Kidney (tissue), 14 donors: Measurements from ENCODE around the gene RAP2C. TPM values are rescaled to one million over a fixed set of nuclear protein-coding genes. Genes with fewer than 3 reads are reported as not detected.
"Not testable (repeated sequence)": the region's sequence is repeated elsewhere in the genome, so short reads cannot be mapped to it uniquely, and the experiment has no call there.

Experiments used
- DNase-seq, 5 donors: peaks; one replicate each; pipeline ENCODE4 v3.0.0-alpha.2; 2013 to 2020
- FAIRE-seq: peaks from 2 replicates; lab custom pipeline; 2012; peaks lifted over from hg19 to GRCh38; lab: Jason Lieb, UNC
- H3K27ac ChIP-seq, 2 donors: one replicate each; pipeline ENCODE4 v1.7.0; 2013; ENCODE audit warnings: low read depth in 2 of 2, low read length in 2 of 2, inconsistent platforms in 1 of 2
- H3K27me3 ChIP-seq: one replicate; pipeline ENCODE4 v1.7.1; 2013; ENCODE audit warnings: low read length, inconsistent platforms; ENCODE audit not compliant: control insufficient read depth, insufficient read depth
- H3K36me3 ChIP-seq, 3 donors: one replicate each; pipeline versions ENCODE4 v1.7.0 to v1.7.1; 2013; ENCODE audit warnings: low read length in 3 of 3, control low read depth in 1 of 3, inconsistent platforms in 1 of 3; ENCODE audit not compliant: insufficient read depth in 3 of 3, control insufficient read depth in 2 of 3
- H3K4me1 ChIP-seq, 3 donors: one replicate each; pipeline versions ENCODE4 v1.7.0 to v1.7.1; 2013; ENCODE audit warnings: low read length in 3 of 3, inconsistent platforms in 1 of 3, low read depth in 1 of 3; ENCODE audit not compliant: control insufficient read depth in 2 of 3, insufficient read depth in 2 of 3
- H3K4me3 ChIP-seq, 3 donors: one replicate each; pipeline versions ENCODE4 v1.7.0 to v1.8.1; 2013; ENCODE audit warnings: low read length in 3 of 3, control low read depth in 1 of 3, inconsistent platforms in 1 of 3
- H3K9ac ChIP-seq, 3 donors: one replicate each; pipeline versions ENCODE4 v1.7.0 to v1.7.1; 2013; ENCODE audit warnings: low read length in 3 of 3, control low read depth in 1 of 3, inconsistent platforms in 1 of 3
- H3K9me3 ChIP-seq, 3 donors: one replicate each; pipeline versions ENCODE4 v1.7.0 to v1.7.1; 2013; ENCODE audit warnings: low read length in 3 of 3, control low read depth in 1 of 3, inconsistent platforms in 1 of 3; ENCODE audit not compliant: control insufficient read depth in 2 of 3, insufficient read depth in 1 of 3
- CTCF ChIP-seq: IDR thresholded peaks from 3 replicates; pipeline ENCODE4 v1.5.1; 2012; ENCODE audit warnings: mild to moderate bottlenecking, moderate library complexity, borderline replicate concordance; ENCODE audit not compliant: insufficient read depth; ENCODE audit errors: extremely low read depth
- intact Hi-C: fragments of 100-400 bp; cut with DNase I; formaldehyde crosslinking; loops from one replicate; pipeline ENCODE4 v1.11.1; 2022
- polyA plus RNA-seq: library from polyadenylated mRNA; stranded (reverse); fragments of 350-450 nt; fragmentation: Illumina TruSeq; extraction: RNeasy Lipid Tissue Mini Kit (QIAGEN cat#74804); gene quantifications from one replicate; pipeline ENCODE4 v1.2.3, GENCODE V29; 2014; ENCODE audit warnings: low read depth, low replicate concordance; ENCODE audit not compliant: insufficient read depth
- total RNA-seq: library from RNA; stranded (reverse); fragmentation: NEBNext Ultra II Directional; extraction: Animal tissue kit (Norgen Biotek cat#: 25700); gene quantifications from one replicate; pipeline ENCODE4 v1.2.1, GENCODE V29; 2021
- donor health status: control.
- donor health status: control.
- donor health status: control.
- donor health status: control.
- donor health status: control.
- donor health status: DM: yes; HTN: yes; CAD: no.
- donor health status: Normal renal cell carcinoma (clear cell type).

Gene RAP2C
- total and polyA plus RNA-seq, 2 donors from 2014 or later: 14.2 to 22.8 TPM

DNA sequence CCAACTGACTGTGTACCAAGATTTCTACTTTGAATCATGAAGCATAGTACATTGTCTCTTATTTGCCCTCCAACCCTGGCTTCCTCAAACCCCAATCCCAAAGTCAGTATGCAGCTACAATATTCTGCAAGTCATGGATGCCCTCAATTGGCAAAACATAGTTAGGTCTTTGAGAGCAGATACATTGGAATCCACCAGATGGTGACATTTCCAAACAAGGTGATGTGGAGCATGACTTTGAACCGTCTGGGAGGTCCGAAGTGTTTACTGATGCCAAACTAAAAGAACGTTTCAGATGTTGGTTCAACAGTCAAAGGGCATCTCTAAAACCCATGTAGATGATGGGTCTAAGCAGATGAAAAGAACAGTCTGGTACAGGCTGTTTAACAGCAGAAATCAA, 47.8 kb downstream of the RAP2C start:
- FAIRE-seq (no peak), DNase-seq (peak in 1 of 5 donors; percentile 6)
- H3K36me3 ChIP-seq: no peaks in the 10 kb centered on the region
- H3K4me1 ChIP-seq: no peaks in the 10 kb centered on the region
- peaks cover 7% of the 10 kb centered on the region for H3K27me3 ChIP-seq
- no peaks in the 10 kb centered on the region for H3K9me3 ChIP-seq
- peak; percentile 7 for TF ChIP-seq CTCF
- H3K9ac ChIP-seq: no peak overlapping the region
- H3K27ac ChIP-seq: no peak overlapping the region
- intact Hi-C loops: no loop called here
- no peak overlapping the region for H3K4me3 ChIP-seq

DNA sequence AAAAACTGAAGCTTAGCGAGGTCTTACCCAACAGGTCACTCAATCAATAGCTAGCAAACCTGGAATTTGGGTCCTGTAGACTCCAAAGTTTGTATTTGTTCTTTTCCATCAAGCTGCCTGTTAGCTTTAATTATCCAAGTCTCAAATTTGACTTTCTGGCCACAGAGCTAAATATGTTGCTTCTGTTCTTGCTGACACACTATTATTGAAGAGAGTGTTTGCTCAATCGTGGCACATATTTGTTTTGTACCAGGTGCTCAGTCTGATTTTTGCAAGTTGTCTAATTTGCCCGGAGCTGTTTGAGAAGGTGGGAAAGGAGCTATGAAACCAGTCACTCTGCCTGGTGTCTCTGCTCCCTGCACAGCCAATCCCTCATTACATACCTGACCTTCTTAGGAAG, 49.7 kb downstream of the RAP2C start:
- Histone ChIP-seq H3K4me3 (no peak overlapping the region), H3K36me3 (no peaks in the 10 kb centered on the region), H3K27me3 (peaks cover 4% of the 10 kb centered on the region), H3K27ac (no peak overlapping the region), H3K9me3 (no peaks in the 10 kb centered on the region), H3K9ac (no peak overlapping the region), H3K4me1 (no peaks in the 10 kb centered on the region)
- intact Hi-C loops: no loop called here
- no peak for TF ChIP-seq CTCF
- no peak for DNase-seq
- FAIRE-seq: no peak

DNA sequence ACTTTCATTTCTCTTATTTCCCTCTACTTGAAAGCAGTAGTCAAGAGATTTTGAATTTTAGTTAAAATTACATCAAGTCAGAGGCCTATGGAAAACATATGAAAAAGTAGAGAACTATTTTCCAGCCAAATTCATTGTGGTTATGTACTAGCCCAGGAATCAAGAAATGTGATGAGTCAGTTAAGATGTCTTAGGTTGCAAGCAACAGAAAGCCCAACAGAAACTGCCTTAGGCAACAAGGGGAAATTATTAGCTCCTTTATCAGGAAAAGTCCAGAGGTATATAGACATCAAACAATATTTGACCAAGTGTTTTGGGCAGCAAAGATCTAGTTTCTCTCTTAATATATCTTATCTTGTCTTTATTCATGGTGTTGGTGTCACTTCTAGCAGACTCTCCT, 53.6 kb downstream of the RAP2C start:
- H3K27me3 ChIP-seq: peaks cover 2% of the 10 kb centered on the region
- no peaks in the 10 kb centered on the region for H3K9me3 ChIP-seq
- TF ChIP-seq CTCF: no peak
- H3K27ac ChIP-seq: no peak overlapping the region
- H3K4me3 ChIP-seq: no peak overlapping the region
- no peak overlapping the region for H3K9ac ChIP-seq
- FAIRE-seq (no peak), DNase-seq (no peak)
- H3K36me3 ChIP-seq: no peaks in the 10 kb centered on the region
- intact Hi-C loops: no loop called here
- H3K4me1 ChIP-seq: no peaks in the 10 kb centered on the region

- peaks cover 2% of the 10 kb centered on the region for H3K27me3 ChIP-seq
- TF ChIP-seq CTCF: no peak
- H3K4me3 ChIP-seq: no peak overlapping the region
- H3K9ac ChIP-seq: no peak overlapping the region
- H3K9me3 ChIP-seq: no peaks in the 10 kb centered on the region
- intact Hi-C loops: no loop called here
- H3K27ac ChIP-seq: no peak overlapping the region
- H3K36me3 ChIP-seq: no peaks in the 10 kb centered on the region
- H3K4me1 ChIP-seq: no peaks in the 10 kb centered on the region
- DNase-seq (no peak), FAIRE-seq (no peak)
Measured at GRCh38 chrX:132165005-132165404, 54.2 kb downstream of the RAP2C start.

DNA sequence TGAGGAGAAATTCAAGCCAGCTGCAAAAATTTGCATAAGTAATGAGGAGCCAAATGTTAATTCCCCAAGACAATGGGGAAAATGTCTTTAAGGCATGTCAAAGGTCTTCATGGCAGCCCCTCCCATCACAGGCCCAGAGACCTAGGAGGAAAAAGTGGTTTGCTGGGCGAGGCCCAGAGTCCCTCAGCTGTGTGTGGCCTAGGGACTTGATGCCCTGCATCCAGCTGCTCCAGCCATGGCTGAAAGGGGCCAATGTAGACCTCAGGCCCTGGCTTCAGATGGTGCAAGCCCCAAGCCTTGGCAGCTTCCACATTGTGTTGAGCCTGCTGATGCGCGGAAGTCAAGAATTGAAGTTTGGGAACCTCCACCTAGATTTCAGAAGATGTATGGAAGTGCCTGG, 56.2 kb downstream of the RAP2C start:
- FAIRE-seq, DNase-seq, H3K9ac ChIP-seq, H3K36me3 ChIP-seq, intact Hi-C loops, H3K27me3 ChIP-seq, H3K4me3 ChIP-seq, H3K9me3 ChIP-seq, H3K4me1 ChIP-seq, H3K27ac ChIP-seq: not testable (repeated sequence)
